ENCODE results near the gene SH3BGR.
"Not testable (repeated sequence)": the region's sequence is repeated elsewhere in the genome, so short reads cannot be mapped to it uniquely, and the experiment has no call there.

The SH3BGR gene

GRCh38 chr21:39451332-39452206, at the start of gene SH3BGR:
SH3BGR (plus strand) TSS chr21:39451970; CDS start chr21:39452097, 127 bp downstream.
- no peak for FAIRE-seq

GRCh38 chr21:39406065-39406464, 45.7 kb upstream of the SH3BGR start:
- no peak for FAIRE-seq

- FAIRE-seq = not testable (repeated sequence)
These were observed 32.6 kb upstream of the SH3BGR start for GRCh38 chr21:39419204-39419603.

- FAIRE-seq = no peak
These were observed 29.1 kb upstream of the SH3BGR start for GRCh38 chr21:39422527-39423241.

- no peak for FAIRE-seq
These were observed 22.3 kb upstream of the SH3BGR start for GRCh38 chr21:39429445-39429844.

GRCh38 chr21:39430016-39430415, 21.8 kb upstream of the SH3BGR start:
- no peak for FAIRE-seq

GRCh38 chr21:39430457-39430856, 21.3 kb upstream of the SH3BGR start:
- no peak for FAIRE-seq

DNA sequence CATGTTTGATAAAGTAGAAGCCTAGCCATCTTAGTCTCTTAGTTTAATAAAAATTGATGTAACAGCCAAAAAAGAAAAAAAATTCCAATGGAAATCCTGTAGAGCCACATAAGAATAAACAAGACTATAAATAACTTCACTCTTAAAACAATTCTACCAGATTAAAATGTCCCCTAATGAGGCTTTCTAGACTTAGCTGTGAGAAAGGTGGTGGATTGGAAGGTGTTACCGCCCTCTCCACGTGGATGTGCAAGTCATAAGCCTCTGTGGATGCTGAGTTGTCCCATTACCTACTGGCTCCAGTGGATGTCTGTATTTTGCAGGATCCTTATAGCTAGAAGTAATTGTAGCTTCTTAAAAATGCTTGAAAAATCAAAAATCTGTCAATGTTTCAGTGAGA, 20.8 kb upstream of the SH3BGR start:
- no peak for FAIRE-seq

GRCh38 chr21:39434950-39435349, 16.8 kb upstream of the SH3BGR start:
- FAIRE-seq = no peak

GRCh38 chr21:39439232-39439631, 12.5 kb upstream of the SH3BGR start:
- FAIRE-seq = no peak

DNA sequence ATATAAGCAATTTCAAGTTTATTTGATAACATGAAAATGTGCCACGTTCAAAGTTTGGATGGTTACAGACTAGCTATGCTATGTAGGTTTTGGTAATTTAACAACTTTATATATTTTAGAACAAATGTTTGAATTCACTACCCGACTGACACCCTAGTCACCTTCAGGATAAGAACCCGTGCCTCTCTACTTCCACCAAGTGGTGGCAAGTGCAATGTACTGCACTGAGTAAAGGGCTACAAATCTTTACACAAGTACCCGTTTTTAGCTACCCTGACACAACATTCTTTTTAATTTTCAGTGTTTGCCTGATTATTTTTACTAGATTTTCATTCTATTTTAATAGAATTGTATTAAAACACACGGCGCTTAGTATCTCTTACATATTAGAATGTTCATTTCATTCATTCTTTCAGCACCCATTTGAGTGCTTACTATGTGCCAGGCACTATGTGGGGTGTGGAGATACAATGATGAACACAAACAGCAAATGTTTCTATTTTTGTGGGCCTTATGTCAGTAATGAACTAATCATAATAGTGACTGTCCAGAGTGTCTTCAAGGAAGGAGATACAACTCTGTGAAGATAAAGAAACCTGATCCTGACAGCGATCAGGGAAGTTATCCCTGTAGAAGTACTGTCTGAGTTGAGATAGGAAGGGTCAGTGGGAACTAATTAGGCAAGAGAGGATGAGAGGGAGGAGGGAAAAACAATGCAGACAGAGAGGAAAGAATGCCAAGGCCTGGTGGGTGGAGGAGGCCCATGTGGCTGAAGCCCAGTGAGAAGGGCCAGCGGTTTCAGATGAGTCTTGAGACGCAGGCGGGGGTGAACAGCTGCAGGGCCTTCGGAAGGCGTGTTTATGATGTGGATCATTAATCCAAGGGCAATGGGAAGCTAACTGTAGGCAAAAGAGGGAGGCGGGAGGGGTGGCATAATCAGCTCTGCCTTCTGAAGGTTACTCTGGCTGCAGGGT, 10.0 kb upstream of the SH3BGR start:
- peak; percentile 94 for FAIRE-seq

GRCh38 chr21:39444421-39445180, 7.2 kb upstream of the SH3BGR start:
- no peak for FAIRE-seq

GRCh38 chr21:39445321-39446269, 6.2 kb upstream of the SH3BGR start, which contains the start of gene LCA5L:
LCA5L (minus strand) TSS chr21:39445778; CDS start chr21:39428493, 17,285 bp downstream.
- FAIRE-seq = no peak

GRCh38 chr21:39447264-39447663, 4.5 kb upstream of the SH3BGR start:
- no peak for FAIRE-seq

DNA sequence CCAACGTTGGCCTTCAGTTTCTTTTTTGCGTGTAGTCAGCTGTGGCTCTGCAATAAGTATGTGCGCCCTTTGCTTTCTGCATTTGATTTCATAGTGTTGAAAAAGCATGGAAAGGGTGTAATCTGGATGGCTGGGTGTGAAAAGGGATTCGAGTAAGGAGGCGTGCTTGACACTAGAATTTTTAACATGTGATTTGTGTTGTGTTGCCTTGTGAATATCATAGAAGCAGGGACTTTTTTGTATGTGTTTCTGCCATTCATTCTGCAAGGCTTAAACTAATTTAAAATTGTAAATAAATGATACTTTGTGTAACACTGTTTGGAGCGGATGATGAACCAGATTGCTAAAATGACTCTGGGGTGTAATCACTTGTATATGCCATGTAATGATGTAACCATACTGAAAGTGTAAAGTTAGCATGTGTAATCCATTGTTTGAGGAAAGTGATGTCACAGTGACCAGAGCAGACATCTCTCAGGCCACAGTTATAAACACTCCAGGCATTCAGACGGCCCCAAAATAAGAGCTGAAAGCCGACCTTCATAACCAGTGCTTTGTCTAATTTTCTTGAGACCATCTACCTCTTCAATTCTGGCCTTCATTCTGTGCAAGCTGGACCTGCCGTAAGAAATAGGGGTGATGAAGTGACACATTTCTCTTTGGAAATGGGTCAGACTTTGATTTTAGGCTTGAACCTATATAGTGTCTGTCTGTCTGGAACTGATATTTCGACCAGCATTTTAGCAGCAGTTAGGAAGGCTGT, 618 bp downstream of the SH3BGR start:
- no peak for FAIRE-seq

GRCh38 chr21:39452970-39453342, 1.2 kb downstream of the SH3BGR start:
- no peak for FAIRE-seq

- FAIRE-seq = no peak
These were observed 1.9 kb downstream of the SH3BGR start for GRCh38 chr21:39453571-39454179.

DNA sequence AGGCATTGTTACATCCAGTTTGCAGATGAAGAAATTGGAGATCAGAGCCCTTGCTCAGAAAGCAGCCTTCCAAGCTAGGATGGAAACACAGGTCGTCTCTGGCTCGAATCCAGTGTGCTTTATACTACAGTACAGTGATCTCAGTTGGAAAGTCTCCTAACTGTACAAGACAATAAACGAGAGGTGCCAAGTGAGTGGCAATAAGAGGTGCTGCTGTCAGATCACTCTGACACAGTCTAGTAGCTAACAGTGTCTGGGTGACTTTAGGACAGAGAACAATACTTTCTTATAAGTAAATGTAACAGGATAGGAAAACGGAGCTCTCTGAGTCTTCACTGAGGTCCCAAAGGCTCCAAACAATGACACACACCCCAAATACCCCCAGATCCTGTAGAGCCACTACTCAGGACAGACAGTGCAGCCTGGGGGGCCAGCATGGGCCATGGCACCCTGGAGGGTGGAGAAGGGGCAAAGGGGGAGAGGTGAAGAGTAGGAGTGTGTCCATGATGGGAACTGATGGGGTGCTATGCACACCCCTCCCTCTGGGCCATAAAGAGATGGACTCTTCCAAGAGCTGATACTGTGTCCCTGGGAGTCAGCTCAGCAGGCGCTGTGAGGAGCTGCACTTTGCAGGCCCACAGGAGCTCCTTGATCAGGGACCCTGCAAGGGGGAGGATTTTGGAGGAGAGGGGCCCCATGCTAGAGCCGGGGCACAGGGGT, 3.3 kb downstream of the SH3BGR start:
- FAIRE-seq = no peak

GRCh38 chr21:39456665-39457064, 4.9 kb downstream of the SH3BGR start:
- FAIRE-seq = no peak
